ENCODE results near the gene PRKG1.

DNA sequence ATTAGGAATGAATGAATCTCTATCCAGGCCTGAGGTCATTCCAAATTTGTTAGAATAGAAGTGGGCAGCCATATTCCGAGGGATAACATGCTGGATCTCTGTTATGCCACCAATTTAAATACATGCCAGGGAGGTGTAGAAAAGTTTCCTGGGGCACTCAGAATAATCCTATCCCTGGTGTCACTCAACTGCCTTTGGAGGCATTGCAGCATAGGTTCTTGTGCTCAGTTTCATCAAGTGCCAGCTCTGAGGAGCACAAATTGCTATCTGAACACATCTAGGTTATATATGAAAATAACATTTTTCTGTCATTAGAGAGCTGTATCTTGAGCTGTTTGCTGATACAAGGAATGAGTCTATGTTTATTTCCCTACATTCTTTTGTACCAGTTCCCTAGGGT, 427.8 kb downstream of the PRKG1 start:
- TF ChIP-seq, protein P1, sequence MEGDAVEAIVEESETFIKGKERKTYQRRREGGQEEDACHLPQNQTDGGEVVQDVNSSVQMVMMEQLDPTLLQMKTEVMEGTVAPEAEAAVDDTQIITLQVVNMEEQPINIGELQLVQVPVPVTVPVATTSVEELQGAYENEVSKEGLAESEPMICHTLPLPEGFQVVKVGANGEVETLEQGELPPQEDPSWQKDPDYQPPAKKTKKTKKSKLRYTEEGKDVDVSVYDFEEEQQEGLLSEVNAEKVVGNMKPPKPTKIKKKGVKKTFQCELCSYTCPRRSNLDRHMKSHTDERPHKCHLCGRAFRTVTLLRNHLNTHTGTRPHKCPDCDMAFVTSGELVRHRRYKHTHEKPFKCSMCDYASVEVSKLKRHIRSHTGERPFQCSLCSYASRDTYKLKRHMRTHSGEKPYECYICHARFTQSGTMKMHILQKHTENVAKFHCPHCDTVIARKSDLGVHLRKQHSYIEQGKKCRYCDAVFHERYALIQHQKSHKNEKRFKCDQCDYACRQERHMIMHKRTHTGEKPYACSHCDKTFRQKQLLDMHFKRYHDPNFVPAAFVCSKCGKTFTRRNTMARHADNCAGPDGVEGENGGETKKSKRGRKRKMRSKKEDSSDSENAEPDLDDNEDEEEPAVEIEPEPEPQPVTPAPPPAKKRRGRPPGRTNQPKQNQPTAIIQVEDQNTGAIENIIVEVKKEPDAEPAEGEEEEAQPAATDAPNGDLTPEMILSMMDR (conservative IDR thresholded peaks at IDR 0.05 in 1 of 2, IDR thresholded peaks at IDR 0.05 in 1 of 2; ENCODE audit: low read depth in 1 of 2, low read length in 2 of 2), result no peak
- no peak for TF ChIP-seq EZH2 (IDR thresholded peaks at IDR 0.05; ENCODE audit: low read length, missing control alignments)
